Mesenchymal stem cell (in vitro differentiated cells and primary cell): ENCODE measurements around the gene GPBP1.

Experiments used
- DNase-seq: peaks from one replicate; pipeline ENCODE4 v3.0.0-alpha.2; 2013
- H2AFZ ChIP-seq: one replicate; pipeline ENCODE4 v1.6.1; 2013; ENCODE audit warnings: low read depth, mild to moderate bottlenecking, control low read depth, inconsistent platforms, low read length, moderate library complexity
- H2AK5ac ChIP-seq: 2 replicates; pipeline ENCODE4 v1.6.1; 2013; ENCODE audit warnings: low read length, moderate library complexity, mild to moderate bottlenecking, inconsistent platforms; ENCODE audit not compliant: severe bottlenecking
- H2BK120ac ChIP-seq: one replicate; pipeline ENCODE4 v1.6.1; 2013; ENCODE audit warnings: low read depth, mild to moderate bottlenecking, inconsistent platforms, low read length, moderate library complexity
- H2BK12ac ChIP-seq, 2 experiments: one replicate each; pipeline ENCODE4 v1.6.1; 2013; ENCODE audit warnings: inconsistent platforms in 2 of 2, low read length in 2 of 2, mild to moderate bottlenecking in 2 of 2, moderate library complexity in 2 of 2, control low read depth in 1 of 2
- H2BK15ac ChIP-seq: one replicate; pipeline ENCODE4 v1.6.1; 2013; ENCODE audit warnings: mild to moderate bottlenecking, low read depth, inconsistent platforms; ENCODE audit not compliant: poor library complexity, severe bottlenecking
- H2BK5ac ChIP-seq: 2 replicates; pipeline ENCODE4 v1.6.1; 2013; ENCODE audit warnings: low read depth, mild to moderate bottlenecking, low read length, control low read depth, inconsistent platforms; ENCODE audit not compliant: poor library complexity, severe bottlenecking
- H3K14ac ChIP-seq, 2 experiments: one replicate each; pipeline ENCODE4 v1.6.1; 2013; ENCODE audit warnings: inconsistent platforms in 2 of 2, low read length in 2 of 2, control low read depth in 1 of 2, mild to moderate bottlenecking in 1 of 2, moderate library complexity in 1 of 2
- H3K18ac ChIP-seq, 2 experiments: one replicate each; pipeline ENCODE4 v1.6.1; 2013; ENCODE audit warnings: inconsistent platforms in 2 of 2, low read length in 2 of 2, control low read depth in 1 of 2, low read depth in 1 of 2, mild to moderate bottlenecking in 1 of 2
- H3K23ac ChIP-seq, 2 experiments: one replicate each; pipeline ENCODE4 v1.6.1; 2013; ENCODE audit warnings: inconsistent platforms in 2 of 2, low read length in 2 of 2, mild to moderate bottlenecking in 2 of 2, moderate library complexity in 2 of 2, control low read depth in 1 of 2
- H3K27ac ChIP-seq: 2 replicates; pipeline ENCODE4 v1.5.1; 2013; ENCODE audit warnings: mild to moderate bottlenecking, moderate library complexity, low read length, control low read depth, inconsistent platforms; ENCODE audit not compliant: poor library complexity, severe bottlenecking
- H3K27me3 ChIP-seq, 2 experiments: 2 replicates each; pipeline versions ENCODE4 v1.6.1 to v1.7.0; 2013; ENCODE audit warnings: low read length in 2 of 2, mild to moderate bottlenecking in 2 of 2, moderate library complexity in 2 of 2, control low read depth in 1 of 2, inconsistent platforms in 1 of 2; ENCODE audit not compliant: control insufficient read depth in 1 of 2, insufficient read depth in 1 of 2
- H3K36me3 ChIP-seq, 2 experiments: 2 replicates each; pipeline versions ENCODE4 v1.6.1 to v1.7.0; 2013; ENCODE audit warnings: low read length in 2 of 2, control low read depth in 1 of 2, inconsistent platforms in 1 of 2, low read depth in 1 of 2, mild to moderate bottlenecking in 1 of 2; ENCODE audit not compliant: insufficient read depth in 2 of 2, control insufficient read depth in 1 of 2
- H3K4ac ChIP-seq, 2 experiments: one replicate each; pipeline ENCODE4 v1.6.1; 2013; ENCODE audit warnings: inconsistent platforms in 2 of 2, low read length in 2 of 2, mild to moderate bottlenecking in 2 of 2, moderate library complexity in 2 of 2, control low read depth in 1 of 2, low read depth in 1 of 2
- H3K4me1 ChIP-seq: 2 replicates; pipeline ENCODE4 v1.6.1; 2013; ENCODE audit warnings: low read depth, low read length, control low read depth; ENCODE audit not compliant: control insufficient read depth, insufficient read depth
- H3K4me2 ChIP-seq: 2 replicates; pipeline ENCODE4 v1.6.1; 2013; ENCODE audit warnings: low read length, mild to moderate bottlenecking, inconsistent platforms; ENCODE audit not compliant: poor library complexity, severe bottlenecking
- H3K4me3 ChIP-seq, 2 experiments: 2 replicates each; pipeline versions ENCODE4 v1.5.1 to v1.7.0; 2013; ENCODE audit warnings: low read length in 2 of 2, mild to moderate bottlenecking in 2 of 2, control low read depth in 1 of 2, low read depth in 1 of 2; ENCODE audit not compliant: insufficient read depth in 1 of 2
- H3K79me1 ChIP-seq: replicated peaks from 2 replicates; pipeline ENCODE4 v1.6.1; 2013; ENCODE audit warnings: mild to moderate bottlenecking, control low read depth, low read length, inconsistent platforms; ENCODE audit not compliant: poor library complexity, severe bottlenecking
- H3K9ac ChIP-seq: 2 replicates; pipeline ENCODE4 v1.7.0; 2013; ENCODE audit warnings: mild to moderate bottlenecking, low read length, moderate library complexity
- H3K9me3 ChIP-seq: 2 replicates; pipeline ENCODE4 v1.7.0; 2013; ENCODE audit warnings: mild to moderate bottlenecking, low read length; ENCODE audit not compliant: control insufficient read depth
- H4K8ac ChIP-seq: one replicate; pipeline ENCODE4 v1.6.1; 2013; ENCODE audit warnings: inconsistent platforms, mild to moderate bottlenecking, low read length, moderate library complexity
- H4K91ac ChIP-seq: one replicate; pipeline ENCODE4 v1.6.1; 2013; ENCODE audit warnings: mild to moderate bottlenecking, low read length, inconsistent platforms
- WGBS: methylation state at CpG from one replicate; pipeline ENCODE4 v1.1.7; 2013; ENCODE audit warnings: mixed read lengths; 5-methylcytosine and 5-hydroxymethylcytosine counted together

The GPBP1 gene

GRCh38 chr5:57215629-57216195 lies 41.9 kb downstream of the GPBP1 start:
- Histone ChIP-seq H4K91ac (no peak overlapping the region), H3K4me3 (no peak overlapping the region), H3K36me3 (peaks cover 11 to 20% of the 10 kb centered on the region in 2 experiments), H3K9me3 (no peaks in the 10 kb centered on the region), H3K14ac (no peak overlapping the region), H2BK120ac (no peak overlapping the region), H2BK5ac (no peak overlapping the region), H3K27me3 (no peaks in the 10 kb centered on the region), H3K27ac (no peak overlapping the region), H3K4me1 (peaks cover 7% of the 10 kb centered on the region), H3K4ac (no peak overlapping the region), H2BK15ac (no peak overlapping the region), H2AK5ac (no peak overlapping the region), H2BK12ac (no peak overlapping the region), H3K18ac (no peak overlapping the region), H3K23ac (no peak overlapping the region), H3K4me2 (no peak overlapping the region), H3K9ac (peak overlapping the region; percentile 40), H3K79me1 (peaks cover 5% of the 10 kb centered on the region), H2AFZ (no peak overlapping the region), H4K8ac (no peak overlapping the region)
- DNase-seq, result peak; percentile 56
- 98% methylated on average over 3 of the region's 4 CpGs for WGBS

- H3K4me2 ChIP-seq, result no peak overlapping the region
Observed at GRCh38 chr5:57216714-57217113, 42.9 kb downstream of the GPBP1 start.

GRCh38 chr5:57219386-57219785 lies 45.5 kb downstream of the GPBP1 start:
- Histone ChIP-seq H3K9ac (no peak overlapping the region), H3K9me3 (no peaks in the 10 kb centered on the region), H3K4ac (no peak overlapping the region), H3K36me3 (peaks cover 10 to 17% of the 10 kb centered on the region in 2 experiments), H3K14ac (no peak overlapping the region), H3K27ac (no peak overlapping the region), H3K4me2 (no peak overlapping the region), H2AK5ac (no peak overlapping the region), H2BK120ac (no peak overlapping the region), H3K4me1 (peaks cover 7% of the 10 kb centered on the region), H3K27me3 (no peaks in the 10 kb centered on the region), H2BK12ac (no peak overlapping the region), H3K4me3 (no peak overlapping the region), H3K79me1 (peaks cover 5% of the 10 kb centered on the region), H3K23ac (no peak overlapping the region), H2BK5ac (no peak overlapping the region), H3K18ac (no peak overlapping the region), H2AFZ (no peak overlapping the region), H2BK15ac (no peak overlapping the region), H4K91ac (no peak overlapping the region), H4K8ac (no peak overlapping the region)
- no peak for DNase-seq
- 94% methylated on average over 4 of the region's 4 CpGs for WGBS

More at GRCh38 chr5:57216714-57217113, 42.9 kb downstream of the GPBP1 start:
- no peak overlapping the region for H2BK15ac ChIP-seq
- no peak overlapping the region for H4K8ac ChIP-seq
- H2AFZ ChIP-seq, result no peak overlapping the region
- H3K4me3 ChIP-seq, result no peak overlapping the region
- peak; percentile 51 for DNase-seq
- no peak overlapping the region for H2BK12ac ChIP-seq
- H3K9me3 ChIP-seq, result no peaks in the 10 kb centered on the region
- no peak overlapping the region for H3K4ac ChIP-seq
- H3K14ac ChIP-seq, result no peak overlapping the region
- no peak overlapping the region for H3K18ac ChIP-seq
- H3K27ac ChIP-seq, result no peak overlapping the region
- H3K36me3 ChIP-seq, result peaks cover 11 to 20% of the 10 kb centered on the region in 2 experiments
- WGBS, result 100% methylated on average over 1 of the region's 4 CpGs
- H3K4me1 ChIP-seq, result peaks cover 7% of the 10 kb centered on the region
- H3K23ac ChIP-seq, result no peak overlapping the region
- H3K79me1 ChIP-seq, result peaks cover 5% of the 10 kb centered on the region
- H2BK5ac ChIP-seq, result no peak overlapping the region
- no peak overlapping the region for H2BK120ac ChIP-seq
- H2AK5ac ChIP-seq, result no peak overlapping the region
- no peak overlapping the region for H4K91ac ChIP-seq
- no peaks in the 10 kb centered on the region for H3K27me3 ChIP-seq
- peak overlapping the region; percentile 40 for H3K9ac ChIP-seq

GRCh38 chr5:57221049-57221568 lies 47.2 kb downstream of the GPBP1 start:
- DNase-seq, result peak; percentile 75
- peaks cover 7 to 13% of the 10 kb centered on the region in 2 experiments for H3K36me3 ChIP-seq
- H2BK12ac ChIP-seq, result no peak overlapping the region
- H2BK15ac ChIP-seq, result no peak overlapping the region
- no peak overlapping the region for H3K18ac ChIP-seq
- no peak overlapping the region for H3K27ac ChIP-seq
- no peak overlapping the region for H3K4ac ChIP-seq
- H3K79me1 ChIP-seq, result peaks cover 13% of the 10 kb centered on the region
- no peaks in the 10 kb centered on the region for H3K27me3 ChIP-seq
- no peaks in the 10 kb centered on the region for H3K9me3 ChIP-seq
- H3K23ac ChIP-seq, result no peak overlapping the region
- H3K4me2 ChIP-seq, result no peak overlapping the region
- no peak overlapping the region for H4K91ac ChIP-seq
- H2BK120ac ChIP-seq, result no peak overlapping the region
- 97% methylated on average over 1 of the region's 2 CpGs for WGBS
- no peak overlapping the region for H3K14ac ChIP-seq
- no peak overlapping the region for H4K8ac ChIP-seq
- peaks cover 7% of the 10 kb centered on the region for H3K4me1 ChIP-seq
- H2AK5ac ChIP-seq, result no peak overlapping the region
- peak overlapping the region; percentile 55 for H3K9ac ChIP-seq
- no peak overlapping the region for H3K4me3 ChIP-seq
- no peak overlapping the region for H2BK5ac ChIP-seq
- H2AFZ ChIP-seq, result no peak overlapping the region
